ENCODE measurements around the gene ITPA. TPM values are rescaled to one million over a fixed set of nuclear protein-coding genes. Genes with fewer than 3 reads are reported as not detected.
A peak's percentile ranks its signal among the peaks of the same experiment; 100 is the strongest.
"Not testable (repeated sequence)": the region's sequence is repeated elsewhere in the genome, so short reads cannot be mapped to it uniquely, and the experiment has no call there.

The ITPA gene
- total RNA-seq, 2 donors from 2014 or later: 31.4 to 36.3 TPM

DNA sequence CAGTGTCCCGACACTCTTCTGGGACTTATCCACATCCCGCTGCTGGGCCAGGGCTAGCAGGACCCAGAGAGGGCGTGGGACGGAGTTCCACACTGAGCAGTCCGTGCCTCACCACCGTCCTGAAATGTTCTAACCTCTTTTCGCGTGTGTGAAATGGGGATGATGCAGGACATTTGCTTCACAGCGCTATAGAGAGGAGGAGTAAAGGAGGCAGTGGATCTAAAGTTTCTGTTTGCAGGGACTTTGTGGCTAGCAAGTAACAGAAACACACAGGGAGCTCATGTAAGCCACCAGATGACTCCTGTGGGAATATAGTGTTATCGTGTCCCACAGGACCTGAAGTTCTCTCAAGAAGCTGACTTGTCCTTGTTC is 634 bp downstream of the ITPA start:
- H3K27ac ChIP-seq: peak overlapping the region in 2 of 4 donors; percentile 67 to 84
- peaks cover 19% of the 10 kb centered on the region for H3K4me1 ChIP-seq
- TF ChIP-seq CTCF (IDR thresholded peaks at IDR 0.05): no peak
- TF ChIP-seq POLR2A (IDR thresholded peaks at IDR 0.05): no peak
- WGBS, 2 donors: 1 to 3% methylated on average over 10 of the region's 10 CpGs
- H3K27me3 ChIP-seq: no peaks in the 10 kb centered on the region
- peaks cover 0 to 3% of the 10 kb centered on the region in 2 donors for H3K36me3 ChIP-seq (replicated peaks in 1 of 2; ENCODE audit: insufficient read depth in 1 of 2, low read depth in 2 of 2)
- intact Hi-C loops (cut with DNase I): no loop called here
- H3K9me3 ChIP-seq: no peaks in the 10 kb centered on the region
- ATAC-seq: peak; percentile 39
- peak in 1 of 4 donors; percentile 14 for DNase-seq
- peak overlapping the region; percentile 71 to 76 for H3K4me3 ChIP-seq

DNA sequence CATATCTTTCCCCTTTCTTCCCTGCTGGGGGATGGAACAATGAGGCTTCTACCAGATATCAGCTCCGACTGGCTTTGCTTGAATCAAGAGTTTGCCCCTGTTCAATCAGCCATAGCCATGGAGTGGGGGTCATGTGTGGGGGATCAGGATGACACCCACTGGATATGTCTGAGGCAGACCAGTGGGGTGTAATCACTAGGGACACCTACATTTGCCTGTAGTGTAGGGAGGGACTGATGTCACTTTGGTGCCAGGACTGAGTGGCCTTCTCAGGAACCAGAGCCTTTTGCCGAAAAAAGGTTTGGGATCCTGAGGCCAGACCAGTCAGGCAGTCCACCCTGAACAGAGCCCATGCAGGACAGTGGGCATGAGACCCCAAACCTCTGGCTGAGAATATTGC is 1.0 kb downstream of the ITPA start:
- Histone ChIP-seq H3K4me3 (peak overlapping the region in 1 of 2 donors; percentile 71), H3K36me3 (replicated peaks in 1 of 2; ENCODE audit: insufficient read depth in 1 of 2, low read depth in 2 of 2) (peaks cover 0 to 4% of the 10 kb centered on the region in 2 donors), H3K9me3 (no peaks in the 10 kb centered on the region), H3K4me1 (peaks cover 19% of the 10 kb centered on the region), H3K27me3 (no peaks in the 10 kb centered on the region), H3K27ac (no peak overlapping the region)
- no peak for TF ChIP-seq CTCF (IDR thresholded peaks at IDR 0.05)
- no peak for TF ChIP-seq POLR2A (IDR thresholded peaks at IDR 0.05)
- DNase-seq: no peak
- ATAC-seq: no peak
- intact Hi-C loops (cut with DNase I): no loop called here
- 45 to 51% methylated on average over 2 of the region's 2 CpGs for WGBS, 2 donors

DNA sequence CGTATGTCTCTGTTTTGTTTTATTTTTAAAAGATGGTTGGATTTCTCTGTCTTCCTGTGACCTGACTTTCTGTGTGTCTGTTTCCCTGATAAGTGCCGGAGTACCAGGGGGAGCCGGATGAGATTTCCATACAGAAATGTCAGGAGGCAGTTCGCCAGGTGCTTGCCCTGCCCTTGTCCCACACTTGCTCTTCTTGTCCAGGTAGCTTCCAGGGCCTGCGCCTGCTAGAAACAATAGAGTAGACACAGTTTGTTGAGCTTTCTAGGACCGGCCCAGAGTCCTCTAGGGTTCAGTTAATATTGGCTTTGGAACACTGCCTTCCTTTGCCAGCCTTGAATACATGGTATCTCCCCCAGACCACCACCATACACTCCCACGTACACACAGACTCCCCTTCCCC is 3.9 kb downstream of the ITPA start:
- H3K9me3 ChIP-seq: no peaks in the 10 kb centered on the region
- H3K27ac ChIP-seq: no peak overlapping the region
- WGBS, 2 donors: 89 to 92% methylated on average over 7 of the region's 7 CpGs
- H3K27me3 ChIP-seq: no peaks in the 10 kb centered on the region
- H3K4me1 ChIP-seq: peaks cover 17% of the 10 kb centered on the region
- H3K36me3 ChIP-seq (replicated peaks in 1 of 2; ENCODE audit: insufficient read depth in 1 of 2, low read depth in 2 of 2): peaks cover 0 to 5% of the 10 kb centered on the region in 2 donors
- TF ChIP-seq POLR2A (IDR thresholded peaks at IDR 0.05) (no peak), CTCF (IDR thresholded peaks at IDR 0.05) (no peak)
- intact Hi-C loops (cut with DNase I): no loop called here
- DNase-seq: no peak
- H3K4me3 ChIP-seq: no peak overlapping the region
- no peak for ATAC-seq

- DNase-seq; ATAC-seq; intact Hi-C loops (cut with DNase I); H3K9me3 ChIP-seq; H3K27me3 ChIP-seq; H3K36me3 ChIP-seq (replicated peaks in 1 of 2; ENCODE audit: insufficient read depth in 1 of 2, low read depth in 2 of 2); H3K27ac ChIP-seq; H3K4me3 ChIP-seq; H3K4me1 ChIP-seq: not testable (repeated sequence)
- 96 to 98% methylated on average over 7 of the region's 7 CpGs for WGBS, 2 donors
Measured at GRCh38 chr20:3215359-3215917, 6.1 kb downstream of the ITPA start.

DNA sequence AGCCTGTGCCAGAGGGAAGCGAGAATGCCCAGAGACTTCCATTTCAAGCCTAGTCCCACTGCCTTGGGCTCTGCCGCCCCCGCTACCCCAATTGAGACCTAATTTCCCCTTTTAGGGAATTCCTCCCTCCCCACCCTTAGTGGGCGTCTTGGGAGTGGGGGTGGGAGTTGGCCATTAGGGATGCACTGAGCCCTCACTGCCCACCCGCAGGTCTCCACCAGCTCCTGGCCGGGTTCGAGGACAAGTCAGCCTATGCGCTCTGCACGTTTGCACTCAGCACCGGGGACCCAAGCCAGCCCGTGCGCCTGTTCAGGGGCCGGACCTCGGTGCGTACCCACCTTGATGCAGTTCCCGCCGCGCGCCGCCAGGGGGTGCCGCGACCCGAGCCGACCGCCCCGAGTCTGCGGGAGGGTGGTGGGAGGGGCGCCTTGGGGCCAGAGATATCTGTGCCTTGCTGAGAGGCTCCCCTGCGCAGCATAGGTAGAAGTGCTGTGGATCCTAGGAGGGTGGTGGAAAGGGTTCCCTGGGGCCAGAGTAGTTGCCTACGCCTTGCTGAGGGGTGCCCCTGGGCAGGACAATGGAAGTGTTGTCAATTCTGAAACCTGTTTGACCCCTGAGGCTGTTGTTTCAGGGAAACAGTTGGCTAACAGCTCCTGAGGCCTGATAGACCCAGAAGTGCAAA is 9.2 kb downstream of the ITPA start:
- DNase-seq (peak; percentile 45 to 65 (median 60)), ATAC-seq (peak; percentile 74)
- intact Hi-C loops (cut with DNase I): no loop called here
- Histone ChIP-seq H3K9me3 (no peaks in the 10 kb centered on the region), H3K4me3 (no peak overlapping the region), H3K27ac (no peak overlapping the region), H3K4me1 (peaks cover 7% of the 10 kb centered on the region), H3K27me3 (no peaks in the 10 kb centered on the region), H3K36me3 (replicated peaks in 1 of 2; ENCODE audit: insufficient read depth in 1 of 2, low read depth in 2 of 2) (peaks cover 0 to 3% of the 10 kb centered on the region in 2 donors)
- no peak for TF ChIP-seq POLR2A (IDR thresholded peaks at IDR 0.05)
- peak; percentile 67 to 89 (median 77) for TF ChIP-seq CTCF (IDR thresholded peaks at IDR 0.05)
- 14 to 62% methylated on average over 7 to 29 of the region's 30 CpGs for WGBS, 2 donors

All from body of pancreas (tissue), 4 donors.